HepG2 (cell line): ENCODE data around the gene GALNT16. TPM values are rescaled to one million over a fixed set of nuclear protein-coding genes. Genes with fewer than 3 reads are reported as not detected.

Experiments used
- BORCS8-MEF2B ChIP-seq: sonication (generic); formaldehyde crosslinking; IDR thresholded peaks from 2 replicates; pipeline ENCODE4 v1.8.0; 2022; ENCODE audit warnings: mild to moderate bottlenecking, missing genetic modification reagents
- EZH2 ChIP-seq: conservative IDR thresholded peaks from 2 replicates; pipeline ENCODE4 v1.6.1; 2012; ENCODE audit warnings: mild to moderate bottlenecking, low read depth, low read length, moderate library complexity
- MAX ChIP-seq: IDR thresholded peaks from 2 replicates; pipeline ENCODE4 v1.6.1; 2012; ENCODE audit warnings: inconsistent platforms
- PAXIP1 ChIP-seq: sonication (generic); formaldehyde crosslinking; conservative IDR thresholded peaks from 2 replicates; pipeline ENCODE4 v1.4.0; 2020; ENCODE audit warnings: mild to moderate bottlenecking, missing genetic modification reagents, moderate library complexity
- PHF21A ChIP-seq: sonication (generic); formaldehyde crosslinking; IDR thresholded peaks from 2 replicates; pipeline ENCODE4 v1.5.0; 2020; ENCODE audit warnings: mild to moderate bottlenecking, missing genetic modification reagents
- PRDM4 ChIP-seq: sonication (generic); formaldehyde crosslinking; IDR thresholded peaks from 2 replicates; pipeline ENCODE4 v1.9.0; 2021; ENCODE audit warnings: missing genetic modification reagents, borderline replicate concordance
- RXRA ChIP-seq: sonication (generic); formaldehyde crosslinking; IDR thresholded peaks from 2 replicates; pipeline ENCODE4 v1.5.1; 2020; ENCODE audit warnings: missing genetic modification reagents
- SIN3B ChIP-seq: fragments of 150-350 bp; IDR thresholded peaks from 2 replicates; pipeline ENCODE4 v1.6.1; 2014; ENCODE audit warnings: low read length
- SNAPC2 ChIP-seq: sonication (generic); formaldehyde crosslinking; IDR thresholded peaks from 2 replicates; pipeline ENCODE4 v1.8.1; 2022; ENCODE audit warnings: mild to moderate bottlenecking, missing genetic modification reagents
- TARDBP ChIP-seq: sonication (generic); formaldehyde crosslinking; IDR thresholded peaks from 2 replicates; pipeline ENCODE4 v1.8.0; 2022; ENCODE audit warnings: mild to moderate bottlenecking, missing genetic modification reagents
- ZBTB3 ChIP-seq: sonication (generic); formaldehyde crosslinking; IDR thresholded peaks from 2 replicates; pipeline ENCODE4 v1.4.0; 2020; ENCODE audit warnings: low read depth, mild to moderate bottlenecking, moderate library complexity, missing genetic modification reagents, borderline replicate concordance
- ZNF674 ChIP-seq: sonication (generic); formaldehyde crosslinking; IDR thresholded peaks from 2 replicates; pipeline ENCODE4 v1.5.0; 2020; ENCODE audit warnings: low read depth, mild to moderate bottlenecking, missing genetic modification reagents
- ZNF784 ChIP-seq: sonication (generic); formaldehyde crosslinking; IDR thresholded peaks from 2 replicates; pipeline ENCODE4 v1.5.1; 2020; ENCODE audit warnings: missing genetic modification reagents, mild to moderate bottlenecking, borderline replicate concordance
- ZNF883 ChIP-seq: sonication (generic); formaldehyde crosslinking; IDR thresholded peaks from 2 replicates; pipeline ENCODE4 v1.5.1; 2020; ENCODE audit warnings: mild to moderate bottlenecking, missing genetic modification reagents; ENCODE audit errors: not compliant biosample characterization
- polyA plus RNA-seq, 8 experiments: library from polyadenylated mRNA; depleted of rRNA in 3 of 8; stranded (reverse) in 7 of 8; unstranded in 1 of 8; fragments of >200 nt; fragmentation: Illumina TruSeq in 4 of 8; extraction: Trizol in 4 of 8; gene quantifications; 2 replicates each; pipeline versions ENCODE4 v1.2.1 to v1.2.3, GENCODE V29; 2011 to 2016; ENCODE audit warnings: low read depth in 4 of 8, missing spikeins in 1 of 8, mixed read lengths in 1 of 8; ENCODE audit not compliant: insufficient read depth in 1 of 8
- total RNA-seq, 5 experiments: library from RNA; depleted of rRNA; stranded (reverse); fragments of >200 nt; fragmentation: Illumina TruSeq; extraction: Trizol; gene quantifications; 2 replicates each; pipeline ENCODE4 v1.2.3, GENCODE V29; 2016; ENCODE audit warnings: low read depth in 1 of 5
- TF ChIP-seq, protein P1 (sequence below): sonication (generic); formaldehyde crosslinking; IDR thresholded peaks from 2 replicates; pipeline ENCODE4 v1.4.0; 2020; ENCODE audit warnings: missing genetic modification reagents, mild to moderate bottlenecking, borderline replicate concordance
- TF ChIP-seq, protein P2 (sequence below): sonication (generic); formaldehyde crosslinking; IDR thresholded peaks from 2 replicates; pipeline ENCODE4 v1.4.0; 2020; ENCODE audit warnings: missing genetic modification reagents, low read depth, mild to moderate bottlenecking, borderline replicate concordance

GALNT16 gene
- total and polyA plus RNA-seq, 2 of the 13 experiments (the other 11 are each of a cell fraction or from before 2014, with no cell fraction given), result 0.54 to 0.82 TPM

DNA sequence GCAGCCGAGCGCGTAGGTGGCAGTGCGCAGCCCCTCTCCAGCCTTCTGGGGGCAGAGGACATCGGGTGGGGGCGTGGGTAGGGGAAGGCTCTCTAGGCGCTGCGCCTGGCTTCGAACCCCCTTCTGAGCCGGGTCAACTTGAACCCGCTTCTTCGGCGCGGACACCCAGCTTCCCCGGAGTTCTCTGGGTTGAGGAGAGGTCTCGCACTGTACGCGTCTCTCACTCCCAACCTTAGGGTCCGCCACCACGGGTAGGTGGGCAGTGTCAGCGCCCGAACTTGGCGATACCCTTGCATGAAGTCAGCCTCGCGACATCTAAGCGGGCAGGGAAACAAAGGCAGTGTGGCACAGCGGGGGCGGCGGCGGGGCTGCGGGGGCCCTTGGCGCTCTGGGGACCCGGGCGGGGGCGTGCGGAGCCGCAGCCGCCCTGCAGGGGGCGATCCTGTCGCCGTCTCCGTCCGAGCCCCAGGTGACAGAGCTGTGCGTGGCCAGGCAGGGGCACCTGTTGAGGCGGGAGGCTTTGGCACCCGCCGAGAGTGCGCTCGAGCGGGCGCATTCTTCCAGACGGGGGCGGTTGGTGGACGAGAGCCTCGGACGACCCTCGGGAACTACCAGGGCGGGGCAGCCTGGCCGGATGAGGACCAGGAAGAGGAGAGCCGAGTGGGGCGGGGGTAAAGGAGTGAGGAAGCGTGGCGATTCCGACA is 1.1 kb downstream of the GALNT16 start (continued):
- TF ChIP-seq PAXIP1 (CRISPR knock-in tag), result no peak
- no peak for TF ChIP-seq RXRA (CRISPR knock-in tag)
- peak; percentile 35; the same call in 1 of the 2 replicates for TF ChIP-seq MAX
- TF ChIP-seq ZNF883 (CRISPR knock-in tag), result no peak
- TF ChIP-seq ZNF784 (CRISPR knock-in tag), result no peak
- no peak for TF ChIP-seq PHF21A (CRISPR knock-in tag)
- TF ChIP-seq, protein P1, sequence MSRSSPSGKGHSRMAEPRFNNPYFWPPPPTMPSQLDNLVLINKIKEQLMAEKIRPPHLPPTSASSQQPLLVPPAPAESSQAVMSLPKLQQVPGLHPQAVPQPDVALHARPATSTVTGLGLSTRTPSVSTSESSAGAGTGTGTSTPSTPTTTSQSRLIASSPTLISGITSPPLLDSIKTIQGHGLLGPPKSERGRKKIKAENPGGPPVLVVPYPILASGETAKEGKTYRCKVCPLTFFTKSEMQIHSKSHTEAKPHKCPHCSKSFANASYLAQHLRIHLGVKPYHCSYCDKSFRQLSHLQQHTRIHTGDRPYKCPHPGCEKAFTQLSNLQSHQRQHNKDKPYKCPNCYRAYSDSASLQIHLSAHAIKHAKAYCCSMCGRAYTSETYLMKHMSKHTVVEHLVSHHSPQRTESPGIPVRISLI, result no peak
- TF ChIP-seq ZBTB3 (CRISPR knock-in tag), result no peak
- TF ChIP-seq ZNF674 (CRISPR knock-in tag), result no peak
- no peak for TF ChIP-seq SIN3B
- no peak for TF ChIP-seq TARDBP (CRISPR knock-in tag)
- 0 out of 2 replicates have a peak, but pooled peaks have one; percentile 23 for TF ChIP-seq BORCS8-MEF2B (CRISPR knock-in tag)
- no peak for TF ChIP-seq EZH2
- TF ChIP-seq PRDM4 (CRISPR knock-in tag), result no peak
- TF ChIP-seq, protein P2, sequence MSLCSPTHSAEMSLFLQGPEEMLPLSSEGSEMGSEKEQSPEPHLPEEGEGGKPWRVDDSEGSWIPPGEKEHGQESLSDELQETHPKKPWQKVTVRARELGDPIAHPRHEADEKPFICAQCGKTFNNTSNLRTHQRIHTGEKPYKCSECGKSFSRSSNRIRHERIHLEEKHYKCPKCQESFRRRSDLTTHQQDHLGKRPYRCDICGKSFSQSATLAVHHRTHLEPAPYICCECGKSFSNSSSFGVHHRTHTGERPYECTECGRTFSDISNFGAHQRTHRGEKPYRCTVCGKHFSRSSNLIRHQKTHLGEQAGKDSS, result no peak
- TF ChIP-seq SNAPC2 (CRISPR knock-in tag), result no peak
